Tibial artery (tissue), 4 donors: Measurements from ENCODE around the gene SND1.

Experiments used
- DNase-seq, 2 donors: peaks; one replicate each; pipeline ENCODE4 v3.0.0-alpha.2; 2019
- H3K27ac ChIP-seq, 2 donors: fragments of 200-600 bp; sonication (generic) in 1 of 2; 1 replicate in 1 of 2; 2 replicates in 1 of 2; pipeline ENCODE4 v1.5.1; 2018 to 2019; ENCODE audit warnings: mild to moderate bottlenecking in 1 of 2
- H3K27me3 ChIP-seq, 2 donors: fragments of 200-600 bp; sonication (generic) in 1 of 2; one replicate each; pipeline versions ENCODE4 v1.5.1 to v1.6.0; 2016 to 2019
- H3K36me3 ChIP-seq, 3 donors: fragments of 200-600 bp; sonication (generic) in 2 of 3; one replicate each; pipeline ENCODE4 v1.5.1; 2016 to 2019; ENCODE audit warnings: mild to moderate bottlenecking in 2 of 3
- H3K4me1 ChIP-seq, 4 donors: fragments of 200-600 bp; sonication (generic) in 2 of 4; 1 replicate in 3 of 4; 2 replicates in 1 of 4; pipeline ENCODE4 v1.5.1; 2016 to 2019
- H3K4me3 ChIP-seq, 2 donors: fragments of 200-600 bp; sonication (generic) in 1 of 2; 1 replicate in 1 of 2; 2 replicates in 1 of 2; pipeline ENCODE4 v1.5.1; 2018 to 2019; ENCODE audit warnings: mild to moderate bottlenecking in 2 of 2
- H3K9me3 ChIP-seq, 3 donors: fragments of 200-600 bp; sonication (generic) in 1 of 3; one replicate each; pipeline ENCODE4 v1.5.1; 2016 to 2019
- CTCF ChIP-seq, 2 experiments: fragments of 200-600 bp in 1 of 2; fragments of 450-650 bp in 1 of 2; IDR thresholded peaks; one replicate each; pipeline ENCODE4 v1.5.1; 2017 to 2019; ENCODE audit warnings: antibody characterized with exemption in 2 of 2, mild to moderate bottlenecking in 1 of 2, moderate library complexity in 1 of 2
- intact Hi-C: fragments of 100-400 bp; cut with DNase I; formaldehyde crosslinking; loops from one replicate; pipeline ENCODE4 v1.15.0; 2023; ENCODE audit warnings: low total_unique reads

Gene SND1

GRCh38 chr7:127903892-127904669 lies 252.1 kb downstream of the SND1 start:
- intact Hi-C loops: no loop called here
- no peak overlapping the region for H3K4me3 ChIP-seq
- H3K27ac ChIP-seq: no peak overlapping the region
- no peaks in the 10 kb centered on the region for H3K9me3 ChIP-seq
- H3K27me3 ChIP-seq: no peaks in the 10 kb centered on the region
- DNase-seq: no peak
- no peak for TF ChIP-seq CTCF (IDR thresholded peaks at IDR 0.05)
- no peaks in the 10 kb centered on the region for H3K36me3 ChIP-seq
- peaks cover 0 to 24% (median 10%) of the 10 kb centered on the region in 4 donors for H3K4me1 ChIP-seq

GRCh38 chr7:127904670-127904985 lies 252.6 kb downstream of the SND1 start:
- no peak for DNase-seq
- intact Hi-C loops: no loop called here
- Histone ChIP-seq H3K9me3 (no peaks in the 10 kb centered on the region), H3K27me3 (no peaks in the 10 kb centered on the region), H3K36me3 (no peaks in the 10 kb centered on the region), H3K27ac (no peak overlapping the region), H3K4me3 (no peak overlapping the region), H3K4me1 (peaks cover 0 to 24% (median 10%) of the 10 kb centered on the region in 4 donors)
- TF ChIP-seq CTCF (IDR thresholded peaks at IDR 0.05): no peak

DNA sequence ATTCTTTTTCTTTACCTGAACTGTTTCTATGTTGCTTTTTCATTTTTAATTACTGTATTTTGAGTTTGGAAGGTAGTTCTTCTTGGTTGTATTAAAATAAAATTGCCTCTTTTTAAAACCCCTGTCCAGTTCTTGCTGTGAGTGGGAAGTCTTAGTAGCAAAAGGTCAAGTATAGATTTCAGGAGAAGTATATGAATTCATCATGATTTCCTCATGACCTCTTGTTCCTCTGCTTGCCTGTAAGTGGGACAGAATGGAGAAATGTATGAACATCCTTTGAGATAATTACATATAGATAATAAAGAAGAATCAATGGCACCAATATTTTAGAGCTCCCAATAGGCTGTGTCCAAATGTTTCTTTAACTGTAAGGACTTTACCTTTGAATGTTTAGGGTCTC lies 253.0 kb downstream of the SND1 start:
- H3K36me3 ChIP-seq: no peaks in the 10 kb centered on the region
- H3K4me1 ChIP-seq: peaks cover 0 to 23% (median 10%) of the 10 kb centered on the region in 4 donors
- no peak overlapping the region for H3K27ac ChIP-seq
- H3K27me3 ChIP-seq: no peaks in the 10 kb centered on the region
- TF ChIP-seq CTCF (IDR thresholded peaks at IDR 0.05): no peak
- no peak overlapping the region for H3K4me3 ChIP-seq
- intact Hi-C loops: no loop called here
- no peak for DNase-seq
- no peaks in the 10 kb centered on the region for H3K9me3 ChIP-seq

GRCh38 chr7:127905491-127906330 lies 253.7 kb downstream of the SND1 start:
- DNase-seq: no peak
- H3K9me3 ChIP-seq: no peaks in the 10 kb centered on the region
- H3K36me3 ChIP-seq: no peaks in the 10 kb centered on the region
- no peak overlapping the region for H3K27ac ChIP-seq
- no peak overlapping the region for H3K4me3 ChIP-seq
- no peak for TF ChIP-seq CTCF (IDR thresholded peaks at IDR 0.05)
- intact Hi-C loops: no loop called here
- peaks cover 0 to 23% (median 6%) of the 10 kb centered on the region in 4 donors for H3K4me1 ChIP-seq
- H3K27me3 ChIP-seq: no peaks in the 10 kb centered on the region

GRCh38 chr7:127907110-127908040 lies 255.4 kb downstream of the SND1 start:
- Histone ChIP-seq H3K27ac (no peak overlapping the region), H3K4me1 (peaks cover 0 to 11% (median 2%) of the 10 kb centered on the region in 4 donors), H3K27me3 (no peaks in the 10 kb centered on the region), H3K36me3 (no peaks in the 10 kb centered on the region), H3K4me3 (no peak overlapping the region), H3K9me3 (no peaks in the 10 kb centered on the region)
- no peak for DNase-seq
- TF ChIP-seq CTCF (IDR thresholded peaks at IDR 0.05): no peak
- intact Hi-C loops: no loop called here
